C4-2B (cell line): ENCODE measurements around the gene ZNF385D.

Experiments used
- H3K27ac ChIP-seq: fragments of 450-650 bp; 2 replicates; pipeline ENCODE4 v1.5.1; 2017
- CTCF ChIP-seq: fragments of 450-650 bp; conservative IDR thresholded peaks from 2 replicates; pipeline ENCODE4 v1.5.1; 2017; ENCODE audit warnings: mild to moderate bottlenecking
- ZFX ChIP-seq: fragments of 450-650 bp; IDR thresholded peaks from 2 replicates; pipeline ENCODE4 v1.6.1; 2017

Gene ZNF385D

DNA sequence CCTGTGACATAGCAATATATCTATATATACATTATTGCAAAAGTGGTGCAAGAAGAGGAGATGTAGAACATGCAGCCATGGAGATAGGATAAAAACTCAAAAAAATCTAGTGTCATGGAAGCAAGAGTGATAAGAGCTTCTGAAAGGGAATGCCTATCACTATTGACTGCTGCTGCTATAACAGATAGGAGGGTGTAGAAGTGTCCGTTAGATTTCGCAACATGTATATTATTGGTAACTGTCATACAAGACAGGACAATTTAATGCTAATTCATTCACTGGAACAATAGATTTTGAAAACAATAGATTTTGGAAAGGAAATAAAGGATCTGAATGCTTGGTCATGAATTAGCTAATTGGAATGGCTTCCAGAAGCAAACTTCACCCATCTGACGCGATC, 224.5 kb downstream of the ZNF385D start:
- TF ChIP-seq ZFX, result no peak
- no peak overlapping the region for H3K27ac ChIP-seq

DNA sequence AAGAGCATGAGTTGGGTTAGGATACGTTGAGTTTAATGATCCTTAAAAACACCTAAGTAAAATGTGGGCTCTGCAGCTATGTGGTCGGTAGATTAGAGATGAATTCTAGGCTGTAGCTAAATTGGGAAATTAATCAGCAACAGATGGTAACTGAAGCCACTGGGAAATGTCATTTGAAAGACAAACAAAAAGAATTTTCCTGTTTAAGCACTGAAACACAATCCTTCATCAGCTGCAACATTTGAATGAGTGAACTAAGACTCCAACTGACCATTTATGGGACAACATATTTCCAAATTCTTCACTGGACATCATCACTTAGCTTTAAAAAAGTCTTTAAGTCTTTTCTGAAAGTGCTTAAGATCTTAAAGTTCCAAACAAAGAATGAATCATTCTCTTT, 226.9 kb downstream of the ZNF385D start:
- no peak overlapping the region for H3K27ac ChIP-seq
- TF ChIP-seq ZFX, result no peak
- TF ChIP-seq CTCF, result no peak

- H3K27ac ChIP-seq, result no peak overlapping the region
- TF ChIP-seq ZFX (no peak), CTCF (no peak)
These were observed 230.7 kb downstream of the ZNF385D start for GRCh38 chr3:21520106-21520963.

DNA sequence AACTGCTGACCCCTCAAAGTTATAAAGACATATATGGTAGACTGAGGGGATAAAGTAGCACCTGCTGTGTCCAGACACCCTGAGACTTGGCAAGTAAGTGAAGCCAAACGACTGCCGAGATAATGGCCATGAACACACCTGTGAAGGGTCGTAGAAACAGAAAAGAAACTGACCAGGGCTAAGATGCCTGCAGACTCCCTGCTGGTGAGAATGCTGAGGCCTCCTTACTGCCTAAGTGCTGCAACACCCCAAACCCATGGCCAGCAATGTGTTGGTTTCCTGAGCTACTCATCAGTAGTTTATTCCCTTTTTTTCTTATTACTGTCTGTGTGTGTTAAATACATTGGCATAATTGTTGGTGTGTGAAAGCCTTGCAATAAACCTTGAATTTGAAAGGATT, 233.8 kb downstream of the ZNF385D start:
- no peak for TF ChIP-seq CTCF
- TF ChIP-seq ZFX, result no peak
- H3K27ac ChIP-seq, result no peak overlapping the region

GRCh38 chr3:21515417-21515816, 235.6 kb downstream of the ZNF385D start:
- no peak overlapping the region for H3K27ac ChIP-seq
- TF ChIP-seq ZFX, result no peak
- TF ChIP-seq CTCF, result no peak

GRCh38 chr3:21509731-21510470, 241.1 kb downstream of the ZNF385D start:
- no peak for TF ChIP-seq CTCF
- TF ChIP-seq ZFX, result no peak
- H3K27ac ChIP-seq, result no peak overlapping the region

- TF ChIP-seq CTCF, result no peak
- no peak overlapping the region for H3K27ac ChIP-seq
These were observed 242.8 kb downstream of the ZNF385D start for GRCh38 chr3:21508246-21508645.
